NCI-H2081 (cell line): ENCODE data around the gene ZNF148.
"Not testable (repeated sequence)": the region's sequence is repeated elsewhere in the genome, so short reads cannot be mapped to it uniquely, and the experiment has no call there.

Experiments used
- DNase-seq, 2 experiments: peaks; one replicate each; lab custom pipeline; 2025; lab: John Stamatoyannopoulos, UW

ZNF148 gene

GRCh38 chr3:125374996-125375941, at the start of gene ZNF148:
Gene ZNF148 (minus strand): TSS chr3:125375325. CDS start chr3:125313640, 61,685 bp downstream.
- peak; percentile 89 to 96 for DNase-seq

GRCh38 chr3:125418306-125418705, 43.2 kb upstream of the ZNF148 start:
- no peak for DNase-seq

- DNase-seq, result no peak
Observed at GRCh38 chr3:125416235-125416634, 41.1 kb upstream of the ZNF148 start.

GRCh38 chr3:125414669-125415068, 39.5 kb upstream of the ZNF148 start:
- no peak for DNase-seq

GRCh38 chr3:125410922-125411321, 35.8 kb upstream of the ZNF148 start:
- no peak for DNase-seq

GRCh38 chr3:125406070-125406469, 30.9 kb upstream of the ZNF148 start:
- no peak for DNase-seq

GRCh38 chr3:125405515-125405914, 30.4 kb upstream of the ZNF148 start:
- not testable (repeated sequence) for DNase-seq

GRCh38 chr3:125403789-125404188, 28.7 kb upstream of the ZNF148 start:
- DNase-seq, result no peak

GRCh38 chr3:125402639-125403038, 27.5 kb upstream of the ZNF148 start:
- no peak for DNase-seq

GRCh38 chr3:125401402-125401801, 26.3 kb upstream of the ZNF148 start:
- no peak for DNase-seq

GRCh38 chr3:125398952-125399351, 23.8 kb upstream of the ZNF148 start:
- DNase-seq, result peak; percentile 20 to 68

GRCh38 chr3:125395091-125395490, 20.0 kb upstream of the ZNF148 start:
- no peak for DNase-seq

GRCh38 chr3:125394406-125394805, 19.3 kb upstream of the ZNF148 start:
- DNase-seq, result no peak

GRCh38 chr3:125389282-125389681, 14.2 kb upstream of the ZNF148 start:
- no peak for DNase-seq

- not testable (repeated sequence) for DNase-seq
Observed at GRCh38 chr3:125388369-125388768, 13.2 kb upstream of the ZNF148 start.

GRCh38 chr3:125386811-125387210, 11.7 kb upstream of the ZNF148 start:
- no peak for DNase-seq

GRCh38 chr3:125383744-125384143, 8.6 kb upstream of the ZNF148 start:
- no peak for DNase-seq

- DNase-seq, result no peak
Observed at GRCh38 chr3:125382298-125382697, 7.2 kb upstream of the ZNF148 start.

- no peak for DNase-seq
Observed at GRCh38 chr3:125381743-125382142, 6.6 kb upstream of the ZNF148 start.

- no peak for DNase-seq
Observed at GRCh38 chr3:125381314-125381713, 6.2 kb upstream of the ZNF148 start.

- no peak for DNase-seq
Observed at GRCh38 chr3:125379483-125379882, 4.4 kb upstream of the ZNF148 start.

- DNase-seq, result no peak
Observed at GRCh38 chr3:125378762-125379161, 3.6 kb upstream of the ZNF148 start.

GRCh38 chr3:125375950-125376679, 990 bp upstream of the ZNF148 start:
- peak; percentile 76 to 91 for DNase-seq
